ENCODE results near the gene MKRN2OS.

- TF ChIP-seq CTCF (optimal IDR thresholded peaks at IDR 0.05 in 1 of 3, IDR thresholded peaks at IDR 0.05 in 1 of 3, conservative IDR thresholded peaks at IDR 0.05 in 1 of 3; ENCODE audit: extremely low read depth in 1 of 3, insufficient read depth in 2 of 3, low read length in 3 of 3), result no peak
- no peak for TF ChIP-seq EZH2 (IDR thresholded peaks at IDR 0.05; ENCODE audit: low read length)
Measured at GRCh38 chr3:12506201-12506709, 39.0 kb downstream of the MKRN2OS start.
